Breast epithelium (tissue), 3 donors: ENCODE measurements around the gene PRSS33.

ENCODE experiments used
- POLR2A ChIP-seq: fragments of 450-650 bp; IDR thresholded peaks from one replicate; pipeline ENCODE4 v1.6.1; 2016; ENCODE audit warnings: antibody characterized with exemption, mild to moderate bottlenecking, moderate library complexity
- POLR2AphosphoS5 ChIP-seq, 3 donors: sonication (generic); formaldehyde crosslinking; IDR thresholded peaks; one replicate each; pipeline ENCODE4 v1.6.1; 2017; ENCODE audit warnings: antibody characterized with exemption in 3 of 3

DNA sequence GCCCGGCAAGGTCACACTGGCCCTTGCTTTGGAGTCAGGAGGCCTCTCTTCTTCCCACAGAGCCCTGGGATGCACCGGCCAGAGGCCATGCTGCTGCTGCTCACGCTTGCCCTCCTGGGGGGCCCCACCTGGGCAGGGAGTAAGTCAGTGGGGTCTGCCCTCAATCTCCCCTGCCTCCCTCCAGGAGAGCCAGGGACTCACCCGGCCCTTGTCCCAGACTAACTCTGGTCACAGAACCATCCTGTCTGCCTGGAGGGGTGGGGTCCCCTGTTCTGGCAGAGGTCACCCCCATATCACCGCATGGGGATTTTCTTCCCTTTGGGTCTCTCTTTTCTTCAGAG lies 43.0 kb upstream of the PRSS33 start:
- TF ChIP-seq POLR2A (no peak), POLR2AphosphoS5 (IDR thresholded peaks at IDR 0.05) (no peak)
